CD4-positive, alpha-beta T cell treated with Interleukin-15 for 4 hours (primary cell): ENCODE data around the gene ZHX3.

Experiments used
- DNase-seq: peaks from one replicate; pipeline ENCODE4 v3.0.0-alpha.2; 2020; ENCODE audit warnings: low spot score

The ZHX3 gene

GRCh38 chr20:41171736-41172295 is 145.7 kb downstream of the ZHX3 start:
- no peak for DNase-seq

GRCh38 chr20:41170386-41171105 is 147.0 kb downstream of the ZHX3 start:
- no peak for DNase-seq

GRCh38 chr20:41169791-41170351 is 147.7 kb downstream of the ZHX3 start:
- no peak for DNase-seq

- DNase-seq, result no peak
These were observed 148.3 kb downstream of the ZHX3 start for GRCh38 chr20:41169162-41169690.

- DNase-seq, result no peak
These were observed 149.0 kb downstream of the ZHX3 start for GRCh38 chr20:41168281-41169161.

GRCh38 chr20:41167481-41168253 is 149.9 kb downstream of the ZHX3 start:
- DNase-seq, result no peak

- DNase-seq, result no peak
These were observed 150.4 kb downstream of the ZHX3 start for GRCh38 chr20:41167118-41167470.

GRCh38 chr20:41166201-41167117 is 151.1 kb downstream of the ZHX3 start:
- DNase-seq, result no peak

- no peak for DNase-seq
These were observed 152.3 kb downstream of the ZHX3 start for GRCh38 chr20:41165001-41165882.

- no peak for DNase-seq
These were observed 153.7 kb downstream of the ZHX3 start for GRCh38 chr20:41163821-41164220.

- no peak for DNase-seq
These were observed 155.1 kb downstream of the ZHX3 start for GRCh38 chr20:41162396-41162795.

- DNase-seq, result no peak
These were observed 155.6 kb downstream of the ZHX3 start for GRCh38 chr20:41161886-41162285.

- DNase-seq, result no peak
These were observed 156.8 kb downstream of the ZHX3 start for GRCh38 chr20:41160686-41161085.

- DNase-seq, result no peak
These were observed 158.0 kb downstream of the ZHX3 start for GRCh38 chr20:41159547-41159946.

GRCh38 chr20:41158082-41158625 is 159.4 kb downstream of the ZHX3 start:
- DNase-seq, result no peak

- DNase-seq, result no peak
These were observed 162.3 kb downstream of the ZHX3 start for GRCh38 chr20:41155261-41155660.

- no peak for DNase-seq
These were observed 162.9 kb downstream of the ZHX3 start for GRCh38 chr20:41154436-41155176.

GRCh38 chr20:41152108-41152757 is 165.3 kb downstream of the ZHX3 start:
- no peak for DNase-seq
